ENCODE data around the gene ATXN1. TPM values are rescaled to one million over a fixed set of nuclear protein-coding genes. Genes with fewer than 3 reads are reported as not detected.

ATXN1 gene
- total RNA-seq, 1 experiment from 2014 or later = 16.5 TPM

- intact Hi-C loops (cut with micrococcal nuclease) = no loop called here
- TF ChIP-seq, protein P1, sequence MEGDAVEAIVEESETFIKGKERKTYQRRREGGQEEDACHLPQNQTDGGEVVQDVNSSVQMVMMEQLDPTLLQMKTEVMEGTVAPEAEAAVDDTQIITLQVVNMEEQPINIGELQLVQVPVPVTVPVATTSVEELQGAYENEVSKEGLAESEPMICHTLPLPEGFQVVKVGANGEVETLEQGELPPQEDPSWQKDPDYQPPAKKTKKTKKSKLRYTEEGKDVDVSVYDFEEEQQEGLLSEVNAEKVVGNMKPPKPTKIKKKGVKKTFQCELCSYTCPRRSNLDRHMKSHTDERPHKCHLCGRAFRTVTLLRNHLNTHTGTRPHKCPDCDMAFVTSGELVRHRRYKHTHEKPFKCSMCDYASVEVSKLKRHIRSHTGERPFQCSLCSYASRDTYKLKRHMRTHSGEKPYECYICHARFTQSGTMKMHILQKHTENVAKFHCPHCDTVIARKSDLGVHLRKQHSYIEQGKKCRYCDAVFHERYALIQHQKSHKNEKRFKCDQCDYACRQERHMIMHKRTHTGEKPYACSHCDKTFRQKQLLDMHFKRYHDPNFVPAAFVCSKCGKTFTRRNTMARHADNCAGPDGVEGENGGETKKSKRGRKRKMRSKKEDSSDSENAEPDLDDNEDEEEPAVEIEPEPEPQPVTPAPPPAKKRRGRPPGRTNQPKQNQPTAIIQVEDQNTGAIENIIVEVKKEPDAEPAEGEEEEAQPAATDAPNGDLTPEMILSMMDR (IDR thresholded peaks at IDR 0.05; ENCODE audit: unreplicated experiment) = no peak
- Mint-ChIP-seq H3K4me1 (ENCODE audit: insufficient read depth, unreplicated experiment) (no peaks in the 10 kb centered on the region), H3K36me3 (ENCODE audit: insufficient read depth, unreplicated experiment) (no peaks in the 10 kb centered on the region), H3K9me3 (ENCODE audit: unreplicated experiment) (no peaks in the 10 kb centered on the region), H3K27me3 (ENCODE audit: insufficient read depth, unreplicated experiment) (no peaks in the 10 kb centered on the region), H3K4me3 (ENCODE audit: unreplicated experiment) (no peak overlapping the region), H3K27ac (ENCODE audit: low read depth, unreplicated experiment) (no peak overlapping the region)
- ChIA-PET POLR2A (no interaction called here), CTCF (interaction anchor here (1.1 kb wide), 1 partner anchor 46 kb away, joined by 4 read pairs; no protein-coding TSS in a partner anchor)
- BruUV-seq (replicated peaks) = no TSS peak
- no peak for DNase-seq (ENCODE audit: unreplicated experiment)
Observed at GRCh38 chr6:16527691-16528090, 233.6 kb downstream of the ATXN1 start.

DNA sequence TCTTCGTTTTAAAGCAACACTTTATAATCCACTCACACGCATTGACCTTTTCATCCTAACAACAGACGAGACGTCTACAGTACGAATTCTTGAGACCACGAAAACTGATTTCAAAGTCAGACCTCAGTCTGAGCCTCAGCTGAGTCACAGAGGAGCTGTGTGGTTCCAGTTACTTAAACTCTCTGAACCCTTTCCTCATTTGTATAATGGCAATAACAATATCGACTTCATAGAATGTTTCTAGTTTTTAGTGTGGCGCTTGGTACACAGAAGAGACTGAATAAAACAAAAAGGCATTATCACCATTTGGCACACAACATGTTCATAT is 236.9 kb downstream of the ATXN1 start:
- POLR2A ChIA-PET = no interaction called here
- no TSS peak for BruUV-seq (replicated peaks)
- TF ChIP-seq, protein P1 (IDR thresholded peaks at IDR 0.05; ENCODE audit: unreplicated experiment) = no peak
- no peaks in the 10 kb centered on the region for H3K9me3 Mint-ChIP-seq (ENCODE audit: unreplicated experiment)
- no peaks in the 10 kb centered on the region for H3K36me3 Mint-ChIP-seq (ENCODE audit: insufficient read depth, unreplicated experiment)
- H3K27me3 Mint-ChIP-seq (ENCODE audit: insufficient read depth, unreplicated experiment) = no peaks in the 10 kb centered on the region
- no peak for DNase-seq (ENCODE audit: unreplicated experiment)
- CTCF ChIA-PET = interaction anchor here (0.6 to 4.0 kb wide), 3 partner anchors 13 to 286 kb away, joined by 4 to 26 read pairs (median 6); no protein-coding TSS in a partner anchor
- no peak overlapping the region for H3K4me3 Mint-ChIP-seq (ENCODE audit: unreplicated experiment)
- no peaks in the 10 kb centered on the region for H3K4me1 Mint-ChIP-seq (ENCODE audit: insufficient read depth, unreplicated experiment)
- H3K27ac Mint-ChIP-seq (ENCODE audit: low read depth, unreplicated experiment) = no peak overlapping the region
- intact Hi-C loops (cut with micrococcal nuclease) = no loop called here

DNA sequence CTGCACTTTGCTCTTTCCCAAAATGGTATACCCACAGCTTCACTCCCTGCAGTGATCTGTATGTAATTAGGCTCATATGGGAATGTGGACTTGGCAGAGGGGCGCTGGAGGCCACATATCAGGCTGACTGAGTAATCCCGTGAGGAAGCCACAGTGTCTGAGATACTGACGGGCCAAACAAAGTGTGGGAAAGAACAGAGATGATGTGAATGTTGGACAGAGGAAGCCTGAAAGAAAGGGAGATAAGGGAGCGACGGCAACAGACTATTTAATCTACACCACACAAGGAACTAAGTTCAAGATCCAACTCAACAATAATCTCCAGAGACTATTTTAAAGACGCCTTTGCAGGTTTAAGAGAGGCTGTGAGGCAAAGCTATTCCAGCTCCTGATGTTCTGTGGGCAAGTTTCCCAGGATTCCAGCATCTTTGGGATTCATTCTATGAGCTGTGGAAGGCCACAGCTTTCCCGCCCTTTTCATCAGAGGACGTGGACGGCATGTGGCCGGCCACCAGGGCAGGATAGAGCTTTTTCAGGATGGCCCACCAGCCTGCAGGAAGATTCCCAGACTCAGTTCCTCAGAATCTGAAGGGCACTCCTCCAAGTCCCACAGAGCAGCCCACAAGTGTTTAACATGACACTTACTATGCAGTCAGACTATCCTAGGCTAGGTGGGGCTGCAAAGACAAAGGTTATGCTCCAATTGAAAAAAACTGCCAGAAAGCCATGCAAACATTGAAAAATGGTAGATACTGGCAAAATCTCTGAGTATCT is 237.5 kb downstream of the ATXN1 start:
- intact Hi-C loops (cut with micrococcal nuclease) = no loop called here
- no peak overlapping the region for H3K4me3 Mint-ChIP-seq (ENCODE audit: unreplicated experiment)
- TF ChIP-seq, protein P1 (IDR thresholded peaks at IDR 0.05; ENCODE audit: unreplicated experiment) = no peak
- H3K4me1 Mint-ChIP-seq (ENCODE audit: insufficient read depth, unreplicated experiment) = no peaks in the 10 kb centered on the region
- H3K9me3 Mint-ChIP-seq (ENCODE audit: unreplicated experiment) = no peaks in the 10 kb centered on the region
- no peak overlapping the region for H3K27ac Mint-ChIP-seq (ENCODE audit: low read depth, unreplicated experiment)
- BruUV-seq (replicated peaks) = no TSS peak
- CTCF ChIA-PET = interaction anchor here (0.6 to 4.0 kb wide), 3 partner anchors 12 to 286 kb away, joined by 4 to 26 read pairs (median 6); no protein-coding TSS in a partner anchor
- POLR2A ChIA-PET = interaction anchor here (1.3 kb wide), 1 partner anchor 239 kb away, joined by 3 read pairs; no protein-coding TSS in a partner anchor
- DNase-seq (ENCODE audit: unreplicated experiment) = no peak
- no peaks in the 10 kb centered on the region for H3K36me3 Mint-ChIP-seq (ENCODE audit: insufficient read depth, unreplicated experiment)
- no peaks in the 10 kb centered on the region for H3K27me3 Mint-ChIP-seq (ENCODE audit: insufficient read depth, unreplicated experiment)

- no peaks in the 10 kb centered on the region for H3K27me3 Mint-ChIP-seq (ENCODE audit: insufficient read depth, unreplicated experiment)
- TF ChIP-seq, protein P1 (IDR thresholded peaks at IDR 0.05; ENCODE audit: unreplicated experiment) = no peak
- no peaks in the 10 kb centered on the region for H3K9me3 Mint-ChIP-seq (ENCODE audit: unreplicated experiment)
- peaks cover 7% of the 10 kb centered on the region for H3K4me1 Mint-ChIP-seq (ENCODE audit: insufficient read depth, unreplicated experiment)
- intact Hi-C loops (cut with micrococcal nuclease) = no loop called here
- CTCF ChIA-PET = interaction anchor here (0.6 to 4.0 kb wide), 4 partner anchors 8 to 590 kb away, joined by 3 to 26 read pairs (median 3); no protein-coding TSS in a partner anchor
- POLR2A ChIA-PET = interaction anchor here (1.3 kb wide), 1 partner anchor 239 kb away, joined by 3 read pairs; no protein-coding TSS in a partner anchor
- no peak overlapping the region for H3K4me3 Mint-ChIP-seq (ENCODE audit: unreplicated experiment)
- BruUV-seq (replicated peaks) = no TSS peak
- H3K27ac Mint-ChIP-seq (ENCODE audit: low read depth, unreplicated experiment) = no peak overlapping the region
- DNase-seq (ENCODE audit: unreplicated experiment) = no peak
- no peaks in the 10 kb centered on the region for H3K36me3 Mint-ChIP-seq (ENCODE audit: insufficient read depth, unreplicated experiment)
Observed at GRCh38 chr6:16522937-16523336, 238.3 kb downstream of the ATXN1 start.
